ENCODE measurements around the gene RAD21L1. TPM values are rescaled to one million over a fixed set of nuclear protein-coding genes. Genes with fewer than 3 reads are reported as not detected.
A peak's percentile ranks its signal among the peaks of the same experiment; 100 is the strongest.

The RAD21L1 gene
- polyA plus RNA-seq, 1 experiment: 0.04 TPM

GRCh38 chr20:1182106-1182505 lies 43.7 kb upstream of the RAD21L1 start:
- Histone ChIP-seq H3K27ac (ENCODE audit: low read depth, low read length) (no peak overlapping the region), H3K4me3 (ENCODE audit: low read depth, low read length) (no peak overlapping the region), H3K27me3 (ENCODE audit: control insufficient read depth, insufficient read depth, low read length) (peaks cover 29% of the 10 kb centered on the region), H3K9me3 (ENCODE audit: control insufficient read depth, insufficient read depth, low read length) (no peaks in the 10 kb centered on the region)
- TF ChIP-seq CTCF (IDR thresholded peaks at IDR 0.05; ENCODE audit: low read depth, low read length): no peak
- no peak for DNase-seq (ENCODE audit: low read depth, low spot score)
- ChIA-PET POLR2A (no interaction called here), CTCF (interaction anchor here (0.5 kb wide), 1 partner anchor 228 kb away, joined by 3 read pairs; no protein-coding TSS in a partner anchor)

DNA sequence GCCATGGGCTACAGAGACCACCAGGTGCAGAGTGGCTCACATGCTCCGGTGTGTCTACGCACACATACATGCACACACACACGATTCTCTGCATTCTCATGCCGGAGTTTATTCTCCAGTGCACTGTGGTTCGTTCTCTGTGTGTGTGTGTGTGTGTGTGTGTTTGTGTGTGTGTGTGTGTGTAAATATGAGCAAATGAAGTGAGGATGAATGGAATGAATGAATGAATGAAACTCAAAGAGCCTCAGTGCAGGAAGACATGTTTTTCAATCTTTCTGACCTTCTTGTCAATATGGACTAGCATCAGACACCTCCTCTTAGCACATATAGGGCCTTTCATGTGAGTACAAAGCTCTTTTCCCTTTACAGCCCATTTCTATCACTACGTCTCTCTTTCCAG lies 42.7 kb upstream of the RAD21L1 start:
- no peak for DNase-seq (ENCODE audit: low read depth, low spot score)
- POLR2A ChIA-PET: no interaction called here

GRCh38 chr20:1184260-1184637 lies 41.6 kb upstream of the RAD21L1 start:
- ChIA-PET POLR2A (no interaction called here), CTCF (no interaction called here)
- no peaks in the 10 kb centered on the region for H3K9me3 ChIP-seq (ENCODE audit: control insufficient read depth, insufficient read depth, low read length)

More for the DNA sequence above, 42.7 kb upstream of the RAD21L1 start:
- Histone ChIP-seq H3K4me3 (ENCODE audit: low read depth, low read length) (no peak overlapping the region), H3K9me3 (ENCODE audit: control insufficient read depth, insufficient read depth, low read length) (no peaks in the 10 kb centered on the region), H3K27me3 (ENCODE audit: control insufficient read depth, insufficient read depth, low read length) (peaks cover 36% of the 10 kb centered on the region), H3K27ac (ENCODE audit: low read depth, low read length) (no peak overlapping the region)
- CTCF ChIA-PET: no interaction called here
- TF ChIP-seq CTCF (IDR thresholded peaks at IDR 0.05; ENCODE audit: low read depth, low read length): no peak

DNA sequence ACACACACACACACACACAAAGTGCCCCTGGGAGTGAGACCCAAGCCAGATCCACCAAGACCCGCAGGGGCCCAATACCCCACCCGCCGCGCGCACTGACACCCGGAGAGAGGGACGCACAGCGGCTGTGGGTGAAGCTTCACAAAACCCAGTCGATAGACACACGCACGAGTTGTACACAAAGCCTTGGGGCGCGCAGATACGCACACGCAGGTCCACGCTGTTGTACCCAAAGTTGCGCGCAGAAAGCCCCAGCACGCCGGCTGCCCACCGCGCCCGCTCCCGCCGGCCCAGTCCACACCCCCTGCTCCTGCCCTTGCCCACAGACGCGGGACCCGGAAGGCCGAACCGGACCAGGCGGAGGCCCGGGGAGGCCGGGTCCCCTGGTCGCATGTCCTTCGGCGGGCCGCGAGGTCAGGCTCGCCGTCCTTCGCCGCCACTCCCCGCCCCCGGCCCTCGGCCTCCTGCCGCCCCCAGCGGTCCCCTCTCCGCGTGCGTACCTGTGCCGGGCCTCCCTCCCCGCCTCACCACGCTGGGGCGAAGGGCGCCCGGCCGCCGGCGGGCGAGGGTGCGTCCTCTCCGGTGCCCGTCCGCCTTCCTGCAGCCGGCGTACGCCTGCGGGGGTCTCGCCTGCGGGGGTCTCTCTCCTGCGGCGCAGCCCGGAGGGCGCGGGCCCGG lies 41.1 kb upstream of the RAD21L1 start, which contains the start of gene TMEM74B:
Gene TMEM74B (minus strand): TSS at position 344 of the 678 bp plus-strand sequence. CDS start 1,180 bp downstream, outside the sequence.
- DNase-seq (ENCODE audit: low read depth, low spot score): no peak
- peaks cover 36% of the 10 kb centered on the region for H3K27me3 ChIP-seq (ENCODE audit: control insufficient read depth, insufficient read depth, low read length)
- no peak within 1 kb of the TSS for H3K27ac ChIP-seq (ENCODE audit: low read depth, low read length)
- peak within 1 kb of the TSS; percentile 37 for H3K4me3 ChIP-seq (ENCODE audit: low read depth, low read length)
- no peaks in the 10 kb centered on the region for H3K9me3 ChIP-seq (ENCODE audit: control insufficient read depth, insufficient read depth, low read length)
- POLR2A ChIA-PET: no interaction called here
- no peak for TF ChIP-seq CTCF (IDR thresholded peaks at IDR 0.05; ENCODE audit: low read depth, low read length)
- CTCF ChIA-PET: interaction anchor here (0.7 to 1.5 kb wide), 4 partner anchors 11 to 943 kb away, joined by 3 to 12 read pairs (median 4); no protein-coding TSS in a partner anchor

More at GRCh38 chr20:1184260-1184637, 41.6 kb upstream of the RAD21L1 start:
- H3K4me3 ChIP-seq (ENCODE audit: low read depth, low read length): no peak overlapping the region
- TF ChIP-seq CTCF (IDR thresholded peaks at IDR 0.05; ENCODE audit: low read depth, low read length): no peak
- DNase-seq (ENCODE audit: low read depth, low spot score): no peak
- H3K27me3 ChIP-seq (ENCODE audit: control insufficient read depth, insufficient read depth, low read length): peaks cover 36% of the 10 kb centered on the region
- no peak overlapping the region for H3K27ac ChIP-seq (ENCODE audit: low read depth, low read length)

DNA sequence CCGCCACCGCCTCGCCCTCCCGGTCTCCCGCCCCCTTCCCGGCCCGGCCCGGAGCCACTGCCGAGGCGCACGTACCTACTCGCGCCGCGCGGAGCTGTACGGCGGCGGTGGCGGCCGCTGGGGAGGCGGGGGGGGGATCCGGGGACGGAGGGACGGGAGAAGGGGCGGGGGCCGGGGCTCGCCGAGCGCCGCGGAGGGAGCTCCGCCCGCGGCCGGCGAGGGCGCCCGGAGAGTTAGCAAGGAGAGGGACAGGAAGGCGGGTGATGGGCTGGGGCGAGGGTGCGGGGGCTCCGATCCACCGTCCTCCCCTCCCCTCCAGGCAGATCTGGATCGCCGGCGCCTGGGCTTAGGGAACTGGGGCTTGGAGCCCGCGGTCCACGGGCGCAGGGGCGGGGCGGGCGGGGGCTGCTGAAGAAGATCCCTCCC lies 40.5 kb upstream of the RAD21L1 start:
- H3K4me3 ChIP-seq (ENCODE audit: low read depth, low read length): peak overlapping the region; percentile 37
- POLR2A ChIA-PET: no interaction called here
- no peak overlapping the region for H3K27ac ChIP-seq (ENCODE audit: low read depth, low read length)
- TF ChIP-seq CTCF (IDR thresholded peaks at IDR 0.05; ENCODE audit: low read depth, low read length): no peak
- peaks cover 39% of the 10 kb centered on the region for H3K27me3 ChIP-seq (ENCODE audit: control insufficient read depth, insufficient read depth, low read length)
- CTCF ChIA-PET: interaction anchor here (0.6 to 1.5 kb wide), 5 partner anchors 11 to 942 kb away, joined by 3 to 12 read pairs (median 4); no protein-coding TSS in a partner anchor
- no peak for DNase-seq (ENCODE audit: low read depth, low spot score)
- no peaks in the 10 kb centered on the region for H3K9me3 ChIP-seq (ENCODE audit: control insufficient read depth, insufficient read depth, low read length)
